SK-N-SH (cell line): ENCODE data around the gene LMO4. TPM values are rescaled to one million over a fixed set of nuclear protein-coding genes. Genes with fewer than 3 reads are reported as not detected.

Experiments
- CTCF ChIA-PET: fragments of 300-600, 350-600 bp; formaldehyde crosslinking; extraction: SDS; loops from one replicate; lab custom pipeline; 2021; lab: Yijun Ruan, JAX
- POLR2A ChIA-PET: fragments of 350-600 bp; sonication (Branson Sonifier 250); formaldehyde crosslinking; extraction: SDS; loops from one replicate; lab custom pipeline; 2020; ENCODE audit warnings: antibody characterized with exemption, inconsistent platforms; lab: Yijun Ruan, JAX
- DNase-seq: peaks from one replicate; pipeline ENCODE4 v3.0.0; 2012
- H2AFZ ChIP-seq: fragments of 200-600 bp; sonication (generic); 2 replicates; pipeline ENCODE4 v1.8.1; 2016; ENCODE audit warnings: antibody characterized with exemption, mild to moderate bottlenecking, low read depth
- H3F3A ChIP-seq: fragments of 200-600 bp; sonication (generic); replicated peaks from 2 replicates; pipeline ENCODE3; 2016; ENCODE audit warnings: antibody characterized with exemption, mild to moderate bottlenecking; ENCODE audit not compliant: insufficient read depth
- H3K27ac ChIP-seq, 2 experiments: fragments of 200-500 bp in 1 of 2; fragments of 200-600 bp in 1 of 2; sonication (Bioruptor generic) in 1 of 2; sonication (generic), shearing (Covaris generic) in 1 of 2; 2 replicates each; pipeline versions ENCODE4 v1.5.1 to v1.6.1; 2014 to 2016; ENCODE audit warnings: low read depth in 2 of 2, inconsistent platforms in 1 of 2, low read length in 1 of 2, mild to moderate bottlenecking in 1 of 2, mixed read lengths in 1 of 2
- H3K27me3 ChIP-seq: fragments of 200-600 bp; sonication (generic), shearing (Covaris generic); 2 replicates; pipeline ENCODE4 v1.6.1; 2016; ENCODE audit warnings: mixed run types; ENCODE audit not compliant: insufficient read depth
- H3K36me3 ChIP-seq, 2 experiments: fragments of 200-500 bp in 1 of 2; fragments of 200-600 bp in 1 of 2; sonication (Bioruptor generic) in 1 of 2; sonication (generic) in 1 of 2; replicated peaks in 1 of 2; 2 replicates each; pipeline versions ENCODE3 to v1.5.1; 2014 to 2016; ENCODE audit warnings: low read length in 1 of 2, mild to moderate bottlenecking in 1 of 2; ENCODE audit not compliant: insufficient read depth in 2 of 2, control insufficient read depth in 1 of 2
- H3K4me1 ChIP-seq, 2 experiments: fragments of 200-500 bp in 1 of 2; fragments of 200-600 bp in 1 of 2; sonication (Bioruptor generic) in 1 of 2; sonication (generic), shearing (Covaris generic) in 1 of 2; 2 replicates each; pipeline versions ENCODE4 v1.5.1 to v1.6.1; 2014 to 2016; ENCODE audit warnings: low read depth in 1 of 2, low read length in 1 of 2, mixed run types in 1 of 2; ENCODE audit not compliant: insufficient read depth in 2 of 2, control insufficient read depth in 1 of 2
- H3K4me2 ChIP-seq: fragments of 200-600 bp; sonication (generic), shearing (Covaris generic); 2 replicates; pipeline ENCODE4 v1.6.1; 2017; ENCODE audit warnings: mixed run types
- H3K4me3 ChIP-seq, 2 experiments: fragments of 200-500 bp in 1 of 2; fragments of 200-600 bp in 1 of 2; sonication (Bioruptor generic) in 1 of 2; sonication (generic), shearing (Covaris generic) in 1 of 2; 2 replicates each; pipeline versions ENCODE4 v1.5.1 to v1.8.1; 2014 to 2016; ENCODE audit warnings: low read depth in 2 of 2, inconsistent platforms in 1 of 2, low read length in 1 of 2, mild to moderate bottlenecking in 1 of 2, mixed read lengths in 1 of 2, moderate library complexity in 1 of 2
- H3K79me2 ChIP-seq: fragments of 200-600 bp; sonication (generic); 2 replicates; pipeline ENCODE4 v1.8.1; 2017; ENCODE audit warnings: mild to moderate bottlenecking; ENCODE audit not compliant: insufficient read depth
- H3K9ac ChIP-seq: fragments of 200-600 bp; sonication (generic); 2 replicates; pipeline ENCODE4 v1.6.1; 2017; ENCODE audit warnings: mixed run types
- H3K9me2 ChIP-seq: fragments of 200-600 bp; sonication (generic); 2 replicates; pipeline ENCODE4 v1.6.1; 2017; ENCODE audit warnings: mixed run types
- H3K9me3 ChIP-seq: fragments of 200-600 bp; sonication (generic); 2 replicates; pipeline ENCODE4 v1.6.1; 2017; ENCODE audit warnings: mixed run types, mild to moderate bottlenecking, moderate library complexity
- H4K20me1 ChIP-seq: fragments of 200-600 bp; sonication (generic); 2 replicates; pipeline ENCODE4 v1.6.1; 2017; ENCODE audit warnings: mild to moderate bottlenecking, mixed run types; ENCODE audit not compliant: insufficient read depth
- ELF1 ChIP-seq: IDR thresholded peaks from 2 replicates; pipeline ENCODE4 v1.4.0; 2012
- EZH2phosphoT487 ChIP-seq: fragments of 200-600 bp; sonication (generic); IDR thresholded peaks from 2 replicates; pipeline ENCODE4 v1.6.1; 2017; ENCODE audit warnings: low read depth, mixed run types, mild to moderate bottlenecking, antibody characterized with exemption, moderate library complexity, borderline replicate concordance
- FOXJ3 ChIP-seq: sonication (generic); formaldehyde crosslinking; IDR thresholded peaks from 2 replicates; pipeline ENCODE4 v1.5.1; 2020; ENCODE audit warnings: mild to moderate bottlenecking, missing genetic modification reagents
- GABPA ChIP-seq: IDR thresholded peaks from 2 replicates; pipeline ENCODE4 v1.4.0; 2012; ENCODE audit warnings: low read depth, mild to moderate bottlenecking
- JUND ChIP-seq: IDR thresholded peaks from 2 replicates; pipeline ENCODE4 v1.4.0; 2012
- MAX ChIP-seq: IDR thresholded peaks from 2 replicates; pipeline ENCODE4 v1.4.0; 2012; ENCODE audit warnings: low read depth
- MXI1 ChIP-seq: IDR thresholded peaks from 2 replicates; pipeline ENCODE4 v1.6.1; 2012; ENCODE audit warnings: mild to moderate bottlenecking, low read depth, low read length, improper control_type of control experiment
- NFIC ChIP-seq: IDR thresholded peaks from 2 replicates; pipeline ENCODE4 v1.4.0; 2012; ENCODE audit warnings: borderline replicate concordance
- NRF1 ChIP-seq: IDR thresholded peaks from 2 replicates; pipeline ENCODE4 v1.6.1; 2012; ENCODE audit warnings: low read depth, mild to moderate bottlenecking, low read length
- PBX3 ChIP-seq: IDR thresholded peaks from 2 replicates; pipeline ENCODE4; 2012
- POLR2AphosphoS5 ChIP-seq: IDR thresholded peaks from 2 replicates; pipeline ENCODE4 v1.6.1; 2012; ENCODE audit warnings: low read depth, low read length
- RFX5 ChIP-seq: IDR thresholded peaks from 2 replicates; pipeline ENCODE4 v1.6.1; 2012; ENCODE audit warnings: mild to moderate bottlenecking, improper control_type of control experiment, low read length
- RXRA ChIP-seq: IDR thresholded peaks from 2 replicates; pipeline ENCODE4 v1.4.0; 2012; ENCODE audit warnings: low read depth, mild to moderate bottlenecking, borderline replicate concordance
- SMC3 ChIP-seq: IDR thresholded peaks from 2 replicates; pipeline ENCODE4 v1.6.1; 2012; ENCODE audit warnings: low read depth, low read length, improper control_type of control experiment
- TAF1 ChIP-seq: IDR thresholded peaks from 2 replicates; pipeline ENCODE4 v1.6.1; 2012; ENCODE audit warnings: low read depth, mild to moderate bottlenecking, low read length, moderate library complexity, borderline replicate concordance
- TCF12 ChIP-seq: IDR thresholded peaks from 2 replicates; pipeline ENCODE4 v1.4.0; 2012
- USF2 ChIP-seq: fragments of 150-350 bp; IDR thresholded peaks from 2 replicates; pipeline ENCODE4 v1.6.1; 2017; ENCODE audit warnings: antibody characterized with exemption, low read length, low read depth, borderline replicate concordance
- YY1 ChIP-seq: IDR thresholded peaks from 2 replicates; pipeline ENCODE4 v1.4.0; 2012; ENCODE audit warnings: low read depth, mild to moderate bottlenecking
- WGBS: methylation state at CpG from one replicate; pipeline ENCODE4 v1.1.6; 2017; ENCODE audit warnings: low lambda C conversion rate; 5-methylcytosine and 5-hydroxymethylcytosine counted together
- polyA plus RNA-seq, 3 experiments: library from polyadenylated mRNA; depleted of rRNA; stranded (reverse); fragments of >200 nt; gene quantifications; 2 replicates each; pipeline ENCODE4 v1.2.3, GENCODE V29; 2012
- TF ChIP-seq, protein P1 (sequence below): IDR thresholded peaks from 2 replicates; pipeline ENCODE4 v1.4.0; 2012; ENCODE audit warnings: low read depth, borderline replicate concordance

LMO4 gene
- polyA plus RNA-seq, 1 of the 3 experiments (the other 2 are of a cell fraction) = 64.7 TPM

GRCh38 chr1:87279536-87279875, 49.2 kb upstream of the LMO4 start:
- WGBS = 94% methylated on average over 2 of the region's 2 CpGs
- Histone ChIP-seq H3K27me3 (no peaks in the 10 kb centered on the region), H3K4me3 (no peak overlapping the region), H3K79me2 (no peaks in the 10 kb centered on the region), H3K4me2 (no peak overlapping the region), H3K4me1 (no peaks in the 10 kb centered on the region; a peak in 1 of 4 replicates), H3F3A (no peaks in the 10 kb centered on the region), H2AFZ (no peak overlapping the region), H3K9me3 (no peaks in the 10 kb centered on the region), H4K20me1 (no peaks in the 10 kb centered on the region), H3K36me3 (no peaks in the 10 kb centered on the region), H3K9me2 (no peaks in the 10 kb centered on the region), H3K27ac (no peak overlapping the region), H3K9ac (no peak overlapping the region)
- POLR2A ChIA-PET = no interaction called here
- no peak for TF ChIP-seq MXI1
- no peak for TF ChIP-seq RFX5
- TF ChIP-seq YY1 = no peak
- TF ChIP-seq USF2 = no peak
- TF ChIP-seq FOXJ3 (CRISPR knock-in tag) = no peak
- no peak for TF ChIP-seq JUND
- no peak for TF ChIP-seq GABPA
- no peak for TF ChIP-seq EZH2phosphoT487
- TF ChIP-seq NRF1 = no peak
- no peak for TF ChIP-seq SMC3
- no peak for TF ChIP-seq NFIC
- TF ChIP-seq TAF1 = no peak
- no peak for TF ChIP-seq MAX
- no peak for TF ChIP-seq RXRA
- TF ChIP-seq, protein P1, sequence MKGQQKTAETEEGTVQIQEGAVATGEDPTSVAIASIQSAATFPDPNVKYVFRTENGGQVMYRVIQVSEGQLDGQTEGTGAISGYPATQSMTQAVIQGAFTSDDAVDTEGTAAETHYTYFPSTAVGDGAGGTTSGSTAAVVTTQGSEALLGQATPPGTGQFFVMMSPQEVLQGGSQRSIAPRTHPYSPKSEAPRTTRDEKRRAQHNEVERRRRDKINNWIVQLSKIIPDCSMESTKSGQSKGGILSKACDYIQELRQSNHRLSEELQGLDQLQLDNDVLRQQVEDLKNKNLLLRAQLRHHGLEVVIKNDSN = no peak
- TF ChIP-seq ELF1 = no peak
- TF ChIP-seq TCF12 = no peak
- no peak for TF ChIP-seq PBX3
- TF ChIP-seq POLR2AphosphoS5 = no peak
- DNase-seq = no peak
- CTCF ChIA-PET = interaction anchor here (1.2 to 2.2 kb wide), 3 partner anchors 13 to 685 kb away, joined by 3 to 10 read pairs (median 7); no protein-coding TSS in a partner anchor
